Thymus (tissue), 11 donors: ENCODE measurements around the gene PHOSPHO1. TPM values are rescaled to one million over a fixed set of nuclear protein-coding genes. Genes with fewer than 3 reads are reported as not detected.

Source experiments
- DNase-seq, 9 donors: peaks; one replicate each; pipeline ENCODE4 v3.0.0-alpha.2; 2013; ENCODE audit warnings: low spot score in 9 of 9, low read depth in 6 of 9, missing footprints in 1 of 9
- H3K27ac ChIP-seq, 2 donors: one replicate each; pipeline ENCODE4 v1.5.1; 2013; ENCODE audit warnings: control low read depth in 1 of 2, low read depth in 1 of 2, low read length in 1 of 2, mild to moderate bottlenecking in 1 of 2, moderate library complexity in 1 of 2
- H3K27me3 ChIP-seq, 2 donors: one replicate each; pipeline ENCODE4 v1.5.1; 2013; ENCODE audit warnings: low read length in 1 of 2; ENCODE audit not compliant: control insufficient read depth in 2 of 2, insufficient read depth in 1 of 2
- H3K36me3 ChIP-seq, 2 donors: one replicate each; pipeline ENCODE4 v1.5.1; 2013; ENCODE audit warnings: low read length in 1 of 2, mild to moderate bottlenecking in 1 of 2, moderate library complexity in 1 of 2; ENCODE audit not compliant: control insufficient read depth in 2 of 2, insufficient read depth in 2 of 2
- H3K4me1 ChIP-seq, 2 donors: one replicate each; pipeline ENCODE4 v1.5.1; 2013; ENCODE audit warnings: low read length in 2 of 2; ENCODE audit not compliant: control insufficient read depth in 2 of 2, insufficient read depth in 2 of 2
- H3K4me3 ChIP-seq, 2 donors: one replicate each; pipeline ENCODE4 v1.5.1; 2013; ENCODE audit warnings: low read length in 2 of 2, control low read depth in 1 of 2, mild to moderate bottlenecking in 1 of 2
- H3K9me3 ChIP-seq, 2 donors: one replicate each; pipeline ENCODE4 v1.5.1; 2013; ENCODE audit warnings: low read length in 1 of 2, mild to moderate bottlenecking in 1 of 2; ENCODE audit not compliant: control insufficient read depth in 2 of 2, insufficient read depth in 1 of 2
- WGBS: extraction: QIAGEN DNeasy Blood & Tissue Kit; methylation state at CpG from one replicate; pipeline ENCODE4 v1.1.7; 2013; 5-methylcytosine and 5-hydroxymethylcytosine counted together
- polyA plus RNA-seq: library from polyadenylated mRNA; stranded (reverse); fragments of 200-250 nt; gene quantifications from one replicate; pipeline ENCODE4 v1.2.3, GENCODE V29; 2013
- total RNA-seq: library from RNA; stranded (reverse); fragments of 120-200 nt; gene quantifications from one replicate; pipeline ENCODE4 v1.2.4, GENCODE V29; 2013
- donor health status: healthy.

PHOSPHO1 gene
- total and polyA plus RNA-seq, 2 donors = 0.50 to 1.8 TPM

- Histone ChIP-seq H3K36me3 (peaks cover 0 to 13% of the 10 kb centered on the region in 2 donors), H3K27me3 (peaks cover 47 to 79% of the 10 kb centered on the region in 2 donors), H3K9me3 (peaks cover 0 to 2% of the 10 kb centered on the region in 2 donors), H3K27ac (no peak overlapping the region), H3K4me1 (peaks cover 19 to 35% of the 10 kb centered on the region in 2 donors), H3K4me3 (peak overlapping the region in 1 of 2 donors; percentile 30)
- DNase-seq = no peak
- 28% methylated on average over 11 of the region's 11 CpGs for WGBS
These were observed 5.6 kb downstream of the PHOSPHO1 start for GRCh38 chr17:49224997-49225337.

GRCh38 chr17:49224198-49224996, 6.2 kb downstream of the PHOSPHO1 start:
- H3K9me3 ChIP-seq = peaks cover 0 to 2% of the 10 kb centered on the region in 2 donors
- H3K36me3 ChIP-seq = peaks cover 0 to 14% of the 10 kb centered on the region in 2 donors
- H3K4me3 ChIP-seq = peak overlapping the region in 1 of 2 donors; percentile 30
- 2% methylated on average over 95 of the region's 95 CpGs for WGBS
- H3K27me3 ChIP-seq = peaks cover 43 to 73% of the 10 kb centered on the region in 2 donors
- H3K4me1 ChIP-seq = peaks cover 22 to 40% of the 10 kb centered on the region in 2 donors
- DNase-seq = peak in 2 of 9 donors; percentile 38 to 62
- peak overlapping the region in 1 of 2 donors; percentile 36 for H3K27ac ChIP-seq

DNA sequence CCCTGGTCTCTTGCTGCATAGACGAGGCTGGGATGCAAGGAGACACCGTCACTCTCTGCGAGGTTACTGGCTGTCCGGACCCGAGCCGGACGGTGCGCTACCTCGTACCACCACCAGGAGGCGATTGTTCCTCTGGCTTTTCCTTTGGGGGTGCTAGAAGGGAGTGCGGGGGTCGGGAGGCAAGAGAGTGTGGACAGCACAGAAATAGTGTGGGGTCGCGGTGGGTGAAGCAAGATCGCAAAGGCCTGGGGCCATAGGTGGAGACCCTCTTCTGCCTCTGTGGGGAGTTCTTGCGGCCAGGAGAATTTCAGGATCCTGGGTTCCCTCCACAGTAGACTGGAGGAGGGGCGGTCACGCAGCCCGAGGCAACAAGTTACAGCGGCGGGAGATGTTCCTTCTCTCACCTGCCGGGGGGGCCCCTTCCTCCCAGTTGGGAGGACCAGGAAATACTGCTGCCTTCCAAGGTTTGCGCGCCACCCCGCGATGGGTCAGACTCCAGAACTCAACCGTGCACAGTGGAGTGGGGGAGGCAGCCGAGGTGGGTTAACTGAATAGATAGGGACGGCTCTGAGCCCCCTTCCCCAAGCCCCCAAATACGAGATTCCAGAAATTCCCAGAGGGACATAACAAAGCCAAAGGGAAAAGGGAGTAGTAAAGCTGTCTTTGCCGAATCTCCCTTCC, 6.9 kb downstream of the PHOSPHO1 start:
- H3K9me3 ChIP-seq = peaks cover 0 to 2% of the 10 kb centered on the region in 2 donors
- H3K4me1 ChIP-seq = peaks cover 27 to 47% of the 10 kb centered on the region in 2 donors
- WGBS = 6% methylated on average over 31 of the region's 31 CpGs
- H3K36me3 ChIP-seq = peaks cover 0 to 14% of the 10 kb centered on the region in 2 donors
- H3K27me3 ChIP-seq = peaks cover 37 to 65% of the 10 kb centered on the region in 2 donors
- peak overlapping the region in 1 of 2 donors; percentile 30 for H3K4me3 ChIP-seq
- peak in 2 of 9 donors; percentile 63 for DNase-seq
- H3K27ac ChIP-seq = no peak overlapping the region

- 53% methylated on average over 9 of the region's 9 CpGs for WGBS
- Histone ChIP-seq H3K36me3 (peaks cover 0 to 14% of the 10 kb centered on the region in 2 donors), H3K9me3 (peaks cover 0 to 2% of the 10 kb centered on the region in 2 donors), H3K4me3 (no peak overlapping the region), H3K27ac (no peak overlapping the region), H3K4me1 (peaks cover 27 to 52% of the 10 kb centered on the region in 2 donors), H3K27me3 (peaks cover 37 to 60% of the 10 kb centered on the region in 2 donors)
- no peak for DNase-seq
These were observed 7.4 kb downstream of the PHOSPHO1 start for GRCh38 chr17:49223168-49223516.

DNA sequence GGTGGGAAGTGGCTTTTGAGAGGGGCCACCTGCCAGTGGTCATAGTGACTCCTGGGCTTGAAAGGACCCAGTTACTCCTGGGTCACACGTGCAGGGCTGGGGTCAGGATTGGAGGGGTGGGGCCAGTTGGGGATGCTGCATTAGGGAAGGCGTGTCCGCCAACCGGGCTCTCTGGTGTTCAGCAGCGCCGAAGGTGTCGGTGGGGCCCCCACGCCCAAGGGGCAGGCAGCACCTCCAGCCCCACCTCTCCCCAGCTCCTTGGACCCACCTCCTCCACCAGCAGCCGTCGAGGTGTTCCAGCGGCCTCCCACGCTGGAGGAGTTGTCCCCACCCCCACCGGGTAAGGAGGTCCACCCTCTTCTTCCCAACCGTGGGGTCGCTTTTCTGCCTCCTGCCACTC, 10.6 kb downstream of the PHOSPHO1 start:
- Histone ChIP-seq H3K27ac (peak overlapping the region in 1 of 2 donors; percentile 25), H3K9me3 (peaks cover 0 to 2% of the 10 kb centered on the region in 2 donors), H3K4me3 (no peak overlapping the region), H3K36me3 (peaks cover 0 to 29% of the 10 kb centered on the region in 2 donors), H3K4me1 (peaks cover 37 to 75% of the 10 kb centered on the region in 2 donors), H3K27me3 (peaks cover 21 to 29% of the 10 kb centered on the region in 2 donors)
- DNase-seq = no peak
- 96% methylated on average over 15 of the region's 15 CpGs for WGBS

GRCh38 chr17:49218941-49219913, 11.4 kb downstream of the PHOSPHO1 start:
- H3K4me3 ChIP-seq = no peak overlapping the region
- H3K36me3 ChIP-seq = peaks cover 0 to 29% of the 10 kb centered on the region in 2 donors
- H3K4me1 ChIP-seq = peaks cover 29 to 69% of the 10 kb centered on the region in 2 donors
- peak overlapping the region; percentile 47 to 48 for H3K27ac ChIP-seq
- peaks cover 14 to 22% of the 10 kb centered on the region in 2 donors for H3K27me3 ChIP-seq
- peak in 2 of 9 donors; percentile 37 to 65 for DNase-seq
- 40% methylated on average over 37 of the region's 37 CpGs for WGBS
- peaks cover 0 to 2% of the 10 kb centered on the region in 2 donors for H3K9me3 ChIP-seq

DNA sequence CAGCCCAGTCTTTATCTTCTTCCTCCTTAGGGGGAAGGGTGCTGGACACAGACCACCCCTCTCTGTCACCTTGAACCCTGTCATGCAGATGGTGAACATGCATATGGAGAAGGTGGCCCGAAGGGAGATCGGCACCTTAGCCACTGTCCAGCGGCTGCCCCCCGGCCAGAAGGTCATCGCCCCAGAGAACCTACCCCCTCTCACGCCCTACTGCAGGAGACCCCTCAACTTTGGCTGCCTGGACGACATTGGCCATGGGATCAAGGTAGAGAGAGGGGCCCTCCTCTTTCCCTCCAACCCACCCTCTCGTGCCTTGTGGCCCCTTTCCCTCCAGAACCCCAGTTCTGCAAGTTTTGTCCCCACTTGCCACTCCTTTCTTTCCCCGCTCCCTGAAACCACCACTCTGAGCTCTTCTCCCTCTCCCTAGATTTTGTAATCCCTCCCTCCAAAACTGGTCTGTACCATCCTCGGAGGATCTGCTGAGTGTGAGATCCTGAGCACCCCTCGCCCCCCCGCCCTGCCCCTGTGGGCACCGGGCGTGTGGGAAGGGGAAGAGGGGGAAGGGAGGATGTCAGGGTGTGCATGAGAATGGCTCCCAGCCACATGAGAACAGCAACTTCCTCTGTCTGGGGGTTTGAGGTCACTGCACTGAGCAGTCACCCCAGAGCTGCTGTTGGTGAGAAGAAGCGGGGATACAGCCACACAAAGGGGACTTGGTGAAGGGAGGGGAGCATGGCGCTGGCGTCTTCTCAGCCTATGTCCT, 12.8 kb downstream of the PHOSPHO1 start:
- peaks cover 2 to 8% of the 10 kb centered on the region in 2 donors for H3K27me3 ChIP-seq
- peaks cover 0 to 30% of the 10 kb centered on the region in 2 donors for H3K36me3 ChIP-seq
- peaks cover 24 to 67% of the 10 kb centered on the region in 2 donors for H3K4me1 ChIP-seq
- no peaks in the 10 kb centered on the region for H3K9me3 ChIP-seq
- WGBS = 42% methylated on average over 17 of the region's 17 CpGs
- H3K27ac ChIP-seq = peak overlapping the region; percentile 72 to 83
- no peak overlapping the region for H3K4me3 ChIP-seq
- DNase-seq = peak in 5 of 9 donors; percentile 65 to 90 (median 75)
